ENCODE results near the gene LRP6.
"Not testable (repeated sequence)": the region's sequence is repeated elsewhere in the genome, so short reads cannot be mapped to it uniquely, and the experiment has no call there.

GRCh38 chr12:12110923-12111555 is 155.8 kb downstream of the LRP6 start:
- not testable (repeated sequence) for TF ChIP-seq CTCF (IDR thresholded peaks at IDR 0.05; ENCODE audit: poor library complexity); EZH2 (IDR thresholded peaks at IDR 0.05; ENCODE audit: borderline replicate concordance)

Measured in hepatocyte (in vitro differentiated cells).